ENCODE results near the gene SEC22C.

DNA sequence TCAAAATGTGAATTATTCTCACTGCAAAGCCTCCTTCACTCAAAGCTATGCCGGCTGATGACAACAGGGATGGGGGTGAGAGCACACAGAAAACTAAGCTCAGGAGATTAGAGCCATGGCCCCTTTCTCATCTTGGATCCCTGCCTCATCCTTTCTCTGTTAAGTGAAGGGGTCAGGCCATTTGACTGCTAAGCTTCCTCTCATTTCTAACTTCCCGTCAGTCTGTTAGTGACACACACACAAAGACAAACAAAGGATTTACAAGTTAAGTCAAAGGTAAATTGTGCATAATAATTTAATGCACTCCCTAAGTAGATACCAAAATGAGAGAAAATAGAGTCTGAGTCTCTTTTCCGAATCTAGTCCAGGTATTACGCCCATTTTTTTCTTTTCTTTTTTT, 10.0 kb upstream of the SEC22C start:
- TF ChIP-seq, protein P1, sequence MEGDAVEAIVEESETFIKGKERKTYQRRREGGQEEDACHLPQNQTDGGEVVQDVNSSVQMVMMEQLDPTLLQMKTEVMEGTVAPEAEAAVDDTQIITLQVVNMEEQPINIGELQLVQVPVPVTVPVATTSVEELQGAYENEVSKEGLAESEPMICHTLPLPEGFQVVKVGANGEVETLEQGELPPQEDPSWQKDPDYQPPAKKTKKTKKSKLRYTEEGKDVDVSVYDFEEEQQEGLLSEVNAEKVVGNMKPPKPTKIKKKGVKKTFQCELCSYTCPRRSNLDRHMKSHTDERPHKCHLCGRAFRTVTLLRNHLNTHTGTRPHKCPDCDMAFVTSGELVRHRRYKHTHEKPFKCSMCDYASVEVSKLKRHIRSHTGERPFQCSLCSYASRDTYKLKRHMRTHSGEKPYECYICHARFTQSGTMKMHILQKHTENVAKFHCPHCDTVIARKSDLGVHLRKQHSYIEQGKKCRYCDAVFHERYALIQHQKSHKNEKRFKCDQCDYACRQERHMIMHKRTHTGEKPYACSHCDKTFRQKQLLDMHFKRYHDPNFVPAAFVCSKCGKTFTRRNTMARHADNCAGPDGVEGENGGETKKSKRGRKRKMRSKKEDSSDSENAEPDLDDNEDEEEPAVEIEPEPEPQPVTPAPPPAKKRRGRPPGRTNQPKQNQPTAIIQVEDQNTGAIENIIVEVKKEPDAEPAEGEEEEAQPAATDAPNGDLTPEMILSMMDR (IDR thresholded peaks at IDR 0.05): no peak
- TF ChIP-seq POLR2AphosphoS5 (IDR thresholded peaks at IDR 0.05): no peak
- TF ChIP-seq EP300 (IDR thresholded peaks at IDR 0.05): no peak
- no peak for TF ChIP-seq POLR2A (IDR thresholded peaks at IDR 0.05)
